ENCODE results near the gene TMPRSS2. TPM values are rescaled to one million over a fixed set of nuclear protein-coding genes. Genes with fewer than 3 reads are reported as not detected.

Gene TMPRSS2
- total RNA-seq, 1 donor from 2014 or later, result 8.2 TPM

DNA sequence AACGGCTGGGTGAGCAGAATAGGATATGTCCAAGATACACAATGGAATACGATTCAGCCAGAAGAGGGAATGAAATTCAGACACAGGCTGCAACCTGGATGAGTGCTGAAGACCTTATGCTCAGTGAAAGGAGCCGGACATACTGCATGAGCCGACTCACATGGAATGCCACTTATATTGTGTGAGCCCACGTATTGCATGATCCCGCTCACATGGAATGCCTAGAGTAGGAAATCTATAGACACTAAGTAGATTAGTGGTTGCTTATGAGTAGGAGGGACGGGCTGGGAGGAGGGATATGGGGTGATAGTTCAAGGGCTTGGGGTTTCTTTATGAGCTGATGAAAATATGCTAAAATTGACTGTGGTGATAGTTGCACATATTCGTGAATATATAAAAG, 26.8 kb downstream of the TMPRSS2 start:
- DNase-seq (ENCODE audit: low read depth), result no peak

GRCh38 chr21:41480086-41480690, 27.8 kb downstream of the TMPRSS2 start:
- no peak overlapping the region for H3K4me3 ChIP-seq (ENCODE audit: low read depth, low read length)
- no peaks in the 10 kb centered on the region for H3K36me3 ChIP-seq (ENCODE audit: control insufficient read depth, insufficient read depth, low read length)
- TF ChIP-seq CTCF (IDR thresholded peaks at IDR 0.05; ENCODE audit: insufficient read depth, low read length, poor library complexity, severe bottlenecking), result no peak
- H3K27me3 ChIP-seq (ENCODE audit: control insufficient read depth, insufficient read depth, low read length), result peaks cover 2% of the 10 kb centered on the region
- no peak for DNase-seq (ENCODE audit: low read depth)

More for the DNA sequence above, 26.8 kb downstream of the TMPRSS2 start:
- Histone ChIP-seq H3K4me3 (ENCODE audit: low read depth, low read length) (no peak overlapping the region), H3K36me3 (ENCODE audit: control insufficient read depth, insufficient read depth, low read length) (no peaks in the 10 kb centered on the region), H3K27me3 (ENCODE audit: control insufficient read depth, insufficient read depth, low read length) (peaks cover 2% of the 10 kb centered on the region)
- no peak for TF ChIP-seq CTCF (IDR thresholded peaks at IDR 0.05; ENCODE audit: insufficient read depth, low read length, poor library complexity, severe bottlenecking)

DNA sequence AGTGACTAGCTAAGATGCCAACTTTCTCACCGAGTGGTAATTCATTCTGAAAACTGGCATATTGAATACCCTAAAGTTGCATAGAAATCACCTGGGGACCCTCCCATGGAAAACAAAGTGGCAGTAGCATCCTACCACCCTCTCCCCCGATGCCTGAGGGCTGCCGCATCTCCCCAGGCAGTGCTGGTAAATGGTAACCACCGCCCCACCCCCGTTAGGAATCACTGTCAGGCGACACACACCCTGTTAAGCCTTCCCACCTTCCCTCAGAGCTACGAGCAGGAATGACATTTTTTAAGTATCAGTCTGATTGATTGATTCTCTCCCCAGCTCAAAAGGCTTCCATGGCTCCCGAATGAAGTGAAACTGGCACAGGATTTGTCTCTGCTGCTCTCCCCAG, 28.3 kb downstream of the TMPRSS2 start:
- H3K27me3 ChIP-seq (ENCODE audit: control insufficient read depth, insufficient read depth, low read length), result peaks cover 2% of the 10 kb centered on the region
- H3K4me3 ChIP-seq (ENCODE audit: low read depth, low read length), result no peak overlapping the region
- no peak for DNase-seq (ENCODE audit: low read depth)
- H3K36me3 ChIP-seq (ENCODE audit: control insufficient read depth, insufficient read depth, low read length), result no peaks in the 10 kb centered on the region
- no peak for TF ChIP-seq CTCF (IDR thresholded peaks at IDR 0.05; ENCODE audit: insufficient read depth, low read length, poor library complexity, severe bottlenecking)

DNA sequence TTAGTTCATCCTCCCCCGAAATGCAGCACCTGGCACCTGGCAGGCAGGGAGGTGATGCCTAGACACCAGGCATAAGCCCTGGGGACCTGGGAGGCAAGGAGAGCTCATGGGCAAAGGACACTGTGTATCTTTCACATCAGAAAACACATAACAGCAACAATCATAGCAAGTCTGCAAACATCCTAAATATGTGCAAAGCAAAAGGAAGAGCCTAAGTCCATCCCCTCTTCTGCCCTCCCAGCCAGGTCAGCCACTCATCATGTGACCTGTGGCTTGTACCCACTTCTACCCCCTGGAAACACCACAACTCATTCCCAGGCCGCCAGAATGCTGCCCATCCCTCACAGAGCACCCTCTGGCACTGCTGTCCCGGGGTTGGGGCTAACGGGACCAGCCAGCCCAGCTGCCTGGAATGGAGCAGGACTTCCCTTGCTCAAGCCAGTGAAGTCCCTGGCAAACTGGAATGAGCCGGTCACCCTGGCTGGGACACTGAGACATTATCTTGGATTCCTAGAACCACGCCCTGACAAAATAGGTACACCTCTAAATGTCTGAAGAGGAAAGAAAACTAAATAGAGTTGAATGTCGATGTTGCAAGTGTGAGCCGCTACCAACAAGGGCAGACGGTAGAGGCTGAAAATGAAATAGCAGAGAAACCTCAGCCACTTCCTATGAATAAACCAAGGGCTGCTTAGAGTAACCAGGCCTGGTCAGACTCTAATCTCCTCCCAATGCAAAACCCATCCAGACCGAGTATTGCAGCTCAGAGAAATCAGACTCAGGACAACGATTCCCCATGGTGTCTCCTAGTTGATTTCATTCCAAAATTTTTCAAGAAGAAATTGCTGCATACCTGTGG, 29.4 kb downstream of the TMPRSS2 start:
- H3K36me3 ChIP-seq (ENCODE audit: control insufficient read depth, insufficient read depth, low read length), result no peaks in the 10 kb centered on the region
- no peak overlapping the region for H3K4me3 ChIP-seq (ENCODE audit: low read depth, low read length)
- TF ChIP-seq CTCF (IDR thresholded peaks at IDR 0.05; ENCODE audit: insufficient read depth, low read length, poor library complexity, severe bottlenecking), result no peak
- DNase-seq (ENCODE audit: low read depth), result no peak
- peaks cover 2% of the 10 kb centered on the region for H3K27me3 ChIP-seq (ENCODE audit: control insufficient read depth, insufficient read depth, low read length)

DNA sequence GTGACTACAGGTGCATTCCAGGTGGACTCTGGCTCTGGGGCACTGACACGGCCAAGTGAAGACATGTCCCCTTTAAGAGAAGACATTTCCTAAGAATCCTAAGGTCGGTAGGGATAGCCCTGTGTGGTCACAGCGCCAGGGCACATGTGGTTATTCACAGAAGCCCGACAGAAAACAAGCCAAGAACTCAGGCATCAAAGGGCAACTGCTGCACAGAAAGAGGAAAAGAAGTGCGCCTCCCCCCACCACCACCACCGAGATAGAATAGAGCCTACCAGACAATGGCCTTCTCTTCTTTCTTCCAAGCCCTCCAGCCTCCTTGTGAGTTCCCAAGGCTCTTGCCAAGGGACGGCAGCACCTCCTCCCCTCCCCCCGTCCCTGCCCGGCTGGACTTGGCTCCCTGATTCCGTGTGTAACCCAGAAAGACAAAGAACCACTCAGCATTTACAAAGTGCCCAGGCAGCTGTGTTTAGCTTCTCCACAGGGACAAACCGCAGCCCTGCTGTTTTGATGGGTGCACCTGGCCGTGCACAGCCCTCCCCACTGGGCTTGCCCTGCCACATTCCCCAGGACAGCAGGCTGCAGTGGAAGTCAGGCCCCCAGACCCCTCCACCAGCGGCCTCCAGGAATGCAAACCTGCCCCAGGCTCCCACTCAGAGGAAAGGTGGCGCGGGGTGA, 30.2 kb downstream of the TMPRSS2 start:
- Histone ChIP-seq H3K4me3 (ENCODE audit: low read depth, low read length) (no peak overlapping the region), H3K27me3 (ENCODE audit: control insufficient read depth, insufficient read depth, low read length) (peaks cover 2% of the 10 kb centered on the region), H3K36me3 (ENCODE audit: control insufficient read depth, insufficient read depth, low read length) (no peaks in the 10 kb centered on the region)
- DNase-seq (ENCODE audit: low read depth), result no peak
- no peak for TF ChIP-seq CTCF (IDR thresholded peaks at IDR 0.05; ENCODE audit: insufficient read depth, low read length, poor library complexity, severe bottlenecking)
